Liver (tissue), 3 donors: ENCODE measurements around the gene GFOD2.

Source experiments
- EGR1 ChIP-seq, 2 donors: IDR thresholded peaks; 2 replicates each; pipeline ENCODE4 v1.6.1; 2016 to 2018; ENCODE audit warnings: antibody characterized with exemption in 2 of 2, low read depth in 2 of 2
- GABPA ChIP-seq, 2 donors: IDR thresholded peaks in 1 of 2; conservative IDR thresholded peaks in 1 of 2; 2 replicates each; pipeline ENCODE4 v1.6.1; 2016; ENCODE audit warnings: antibody characterized with exemption in 2 of 2, mild to moderate bottlenecking in 1 of 2, moderate library complexity in 1 of 2
- RAD21 ChIP-seq, 2 donors: IDR thresholded peaks; 2 replicates each; pipeline ENCODE4 v1.6.1; 2016; ENCODE audit warnings: antibody characterized with exemption in 2 of 2, mild to moderate bottlenecking in 2 of 2
- SP1 ChIP-seq: IDR thresholded peaks from 2 replicates; pipeline ENCODE4 v1.6.1; 2018; ENCODE audit warnings: antibody characterized with exemption, mild to moderate bottlenecking
- TAF1 ChIP-seq: conservative IDR thresholded peaks from 2 replicates; pipeline ENCODE4 v1.6.1; 2016; ENCODE audit warnings: antibody characterized with exemption, mild to moderate bottlenecking
- TF ChIP-seq, protein P1 (sequence below): IDR thresholded peaks from 2 replicates; pipeline ENCODE4 v1.6.1; 2016; ENCODE audit warnings: antibody characterized with exemption
- TF ChIP-seq, protein P2 (sequence below): fragments of 150-350 bp; IDR thresholded peaks from 2 replicates; pipeline ENCODE4 v1.5.1; 2017; ENCODE audit warnings: improper control_type of control experiment, low read depth, low read length; ENCODE audit not compliant: missing input control
- TF ChIP-seq, protein P3 (sequence below): IDR thresholded peaks from 2 replicates; pipeline ENCODE4 v1.6.1; 2016; ENCODE audit warnings: antibody characterized with exemption
- donor health status: healthy.
- donor health status: healthy.

DNA sequence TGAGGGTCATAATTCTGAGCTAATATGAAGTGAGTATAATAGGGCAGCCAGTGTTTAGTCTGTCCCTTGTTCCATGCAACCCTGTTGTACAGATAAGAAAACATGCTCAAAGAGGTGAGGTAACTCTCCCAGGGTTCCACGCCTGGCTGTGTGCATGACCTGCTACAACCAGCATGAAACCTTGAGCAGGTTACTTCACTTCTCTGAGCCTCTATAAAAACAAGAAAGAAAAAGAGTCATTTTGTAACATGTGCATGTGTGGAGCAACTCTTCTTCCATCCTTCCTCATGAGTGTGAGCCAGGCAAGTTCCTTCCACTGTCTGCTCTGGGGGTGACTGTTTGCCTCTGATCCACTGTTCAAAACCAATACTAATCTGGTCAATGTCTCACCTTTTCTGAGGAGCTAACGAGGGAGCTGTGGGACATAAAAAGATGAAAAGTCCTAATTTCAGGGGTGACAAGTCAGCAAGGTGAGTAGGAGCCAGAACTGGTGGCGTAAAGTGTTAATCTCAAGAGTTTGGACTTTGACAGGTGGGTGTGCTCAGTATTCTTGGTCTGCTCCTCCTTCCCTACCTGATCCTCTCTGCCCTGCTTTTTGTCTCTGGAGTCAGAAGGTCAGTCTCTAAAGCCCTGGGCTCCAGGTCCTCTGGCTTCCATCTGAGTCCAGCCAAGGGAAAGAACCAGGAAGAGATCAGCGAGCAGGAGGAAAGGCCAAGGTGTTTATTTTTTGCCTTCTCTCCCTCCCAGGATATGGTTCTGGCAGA lies 21.5 kb downstream of the GFOD2 start:
- TF ChIP-seq, protein P1, sequence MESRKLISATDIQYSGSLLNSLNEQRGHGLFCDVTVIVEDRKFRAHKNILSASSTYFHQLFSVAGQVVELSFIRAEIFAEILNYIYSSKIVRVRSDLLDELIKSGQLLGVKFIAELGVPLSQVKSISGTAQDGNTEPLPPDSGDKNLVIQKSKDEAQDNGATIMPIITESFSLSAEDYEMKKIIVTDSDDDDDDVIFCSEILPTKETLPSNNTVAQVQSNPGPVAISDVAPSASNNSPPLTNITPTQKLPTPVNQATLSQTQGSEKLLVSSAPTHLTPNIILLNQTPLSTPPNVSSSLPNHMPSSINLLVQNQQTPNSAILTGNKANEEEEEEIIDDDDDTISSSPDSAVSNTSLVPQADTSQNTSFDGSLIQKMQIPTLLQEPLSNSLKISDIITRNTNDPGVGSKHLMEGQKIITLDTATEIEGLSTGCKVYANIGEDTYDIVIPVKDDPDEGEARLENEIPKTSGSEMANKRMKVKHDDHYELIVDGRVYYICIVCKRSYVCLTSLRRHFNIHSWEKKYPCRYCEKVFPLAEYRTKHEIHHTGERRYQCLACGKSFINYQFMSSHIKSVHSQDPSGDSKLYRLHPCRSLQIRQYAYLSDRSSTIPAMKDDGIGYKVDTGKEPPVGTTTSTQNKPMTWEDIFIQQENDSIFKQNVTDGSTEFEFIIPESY, result no peak
- TF ChIP-seq, protein P2, sequence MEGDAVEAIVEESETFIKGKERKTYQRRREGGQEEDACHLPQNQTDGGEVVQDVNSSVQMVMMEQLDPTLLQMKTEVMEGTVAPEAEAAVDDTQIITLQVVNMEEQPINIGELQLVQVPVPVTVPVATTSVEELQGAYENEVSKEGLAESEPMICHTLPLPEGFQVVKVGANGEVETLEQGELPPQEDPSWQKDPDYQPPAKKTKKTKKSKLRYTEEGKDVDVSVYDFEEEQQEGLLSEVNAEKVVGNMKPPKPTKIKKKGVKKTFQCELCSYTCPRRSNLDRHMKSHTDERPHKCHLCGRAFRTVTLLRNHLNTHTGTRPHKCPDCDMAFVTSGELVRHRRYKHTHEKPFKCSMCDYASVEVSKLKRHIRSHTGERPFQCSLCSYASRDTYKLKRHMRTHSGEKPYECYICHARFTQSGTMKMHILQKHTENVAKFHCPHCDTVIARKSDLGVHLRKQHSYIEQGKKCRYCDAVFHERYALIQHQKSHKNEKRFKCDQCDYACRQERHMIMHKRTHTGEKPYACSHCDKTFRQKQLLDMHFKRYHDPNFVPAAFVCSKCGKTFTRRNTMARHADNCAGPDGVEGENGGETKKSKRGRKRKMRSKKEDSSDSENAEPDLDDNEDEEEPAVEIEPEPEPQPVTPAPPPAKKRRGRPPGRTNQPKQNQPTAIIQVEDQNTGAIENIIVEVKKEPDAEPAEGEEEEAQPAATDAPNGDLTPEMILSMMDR, result no peak
- TF ChIP-seq RAD21 (IDR thresholded peaks at IDR 0.05) (no peak), TAF1 (no peak), EGR1 (IDR thresholded peaks at IDR 0.05; ENCODE audit: low read depth in 2 of 2) (no peak), GABPA (IDR thresholded peaks at IDR 0.05 in 1 of 2, conservative IDR thresholded peaks at IDR 0.05 in 1 of 2) (no peak), SP1 (no peak)
- TF ChIP-seq, protein P3, sequence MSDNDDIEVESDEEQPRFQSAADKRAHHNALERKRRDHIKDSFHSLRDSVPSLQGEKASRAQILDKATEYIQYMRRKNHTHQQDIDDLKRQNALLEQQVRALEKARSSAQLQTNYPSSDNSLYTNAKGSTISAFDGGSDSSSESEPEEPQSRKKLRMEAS, result no peak
